Cardiac muscle cell (in vitro differentiated cells and primary cell): Measurements from ENCODE around the gene CCSER1. TPM values are rescaled to one million over a fixed set of nuclear protein-coding genes. Genes with fewer than 3 reads are reported as not detected.

Experiments used
- DNase-seq, 2 donors: peaks; one replicate each; pipeline versions ENCODE4 v3.0.0 to v3.0.0-alpha.2; 2010 to 2017; ENCODE audit warnings: low read depth in 1 of 2, low spot score in 1 of 2
- H3K27ac ChIP-seq: fragments of 200-600 bp; sonication (generic); 2 replicates; pipeline ENCODE4 v1.5.1; 2016
- H3K27me3 ChIP-seq: fragments of 200-600 bp; sonication (generic); 2 replicates; pipeline ENCODE4 v1.6.0; 2016; ENCODE audit warnings: control low read depth
- H3K36me3 ChIP-seq: fragments of 200-600 bp; sonication (generic); 2 replicates; pipeline ENCODE4 v1.5.1; 2016; ENCODE audit warnings: control low read depth
- H3K4me1 ChIP-seq: fragments of 200-600 bp; sonication (generic); 2 replicates; pipeline ENCODE4 v1.8.1; 2017; ENCODE audit warnings: low read depth, mild to moderate bottlenecking, mixed run types
- H3K4me3 ChIP-seq: fragments of 200-600 bp; sonication (generic); 2 replicates; pipeline ENCODE4 v1.5.1; 2016; ENCODE audit warnings: mild to moderate bottlenecking
- H3K9me3 ChIP-seq: fragments of 200-600 bp; sonication (generic); 2 replicates; pipeline ENCODE4 v1.5.1; 2017; ENCODE audit warnings: low read depth, mild to moderate bottlenecking, control low read depth
- polyA plus RNA-seq: library from polyadenylated mRNA; unstranded; fragments of >200 nt; fragmentation: Nextera tagmentation; extraction: Ambion mirVana; gene quantifications from 2 replicates; pipeline ENCODE4 v1.2.1, GENCODE V29; 2016
- total RNA-seq: library from RNA; depleted of rRNA; stranded (reverse); fragments of >200 nt; gene quantifications from 2 replicates; pipeline ENCODE4 v1.2.3, GENCODE V29; 2016
- TF ChIP-seq, protein P1 (sequence below): IDR thresholded peaks from 2 replicates; pipeline ENCODE4 v1.5.1; 2012; ENCODE audit warnings: low read depth, mild to moderate bottlenecking, low read length

CCSER1 gene
- total and polyA plus RNA-seq, 2 experiments from 2014 or later, result 0.77 to 3.6 TPM

DNA sequence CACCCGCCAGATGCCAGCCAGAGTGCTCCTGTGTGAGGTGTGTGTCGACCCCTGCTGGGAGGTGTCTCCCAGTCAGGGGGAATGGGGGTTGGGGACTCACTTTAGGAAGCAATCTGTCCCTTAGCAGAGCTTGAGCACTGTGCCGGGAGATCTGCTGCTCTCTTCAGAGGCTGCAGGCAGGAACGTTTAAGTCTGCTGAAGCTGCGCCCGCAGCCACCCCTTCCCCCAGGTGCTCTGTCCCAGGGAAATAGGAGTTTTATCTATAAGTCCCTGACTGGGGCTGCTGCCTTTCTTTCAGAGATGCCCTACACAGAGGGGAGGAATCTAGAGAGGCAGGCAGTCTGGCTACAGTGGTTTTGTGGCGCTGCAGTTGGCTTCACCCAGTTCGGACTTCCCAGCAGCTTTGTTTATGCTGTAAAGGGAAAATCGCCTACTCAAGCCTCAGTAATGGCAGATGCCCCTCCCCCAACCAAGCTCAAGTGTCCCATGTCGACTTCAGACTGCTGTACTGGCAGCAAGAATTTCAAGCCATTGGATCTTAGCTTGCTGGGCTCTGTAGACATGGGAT, 80.8 kb downstream of the CCSER1 start:
- Histone ChIP-seq H3K4me1 (no peaks in the 10 kb centered on the region), H3K4me3 (no peak overlapping the region), H3K27ac (no peak overlapping the region), H3K9me3 (no peaks in the 10 kb centered on the region), H3K36me3 (no peaks in the 10 kb centered on the region), H3K27me3 (no peaks in the 10 kb centered on the region)
- TF ChIP-seq, protein P1, sequence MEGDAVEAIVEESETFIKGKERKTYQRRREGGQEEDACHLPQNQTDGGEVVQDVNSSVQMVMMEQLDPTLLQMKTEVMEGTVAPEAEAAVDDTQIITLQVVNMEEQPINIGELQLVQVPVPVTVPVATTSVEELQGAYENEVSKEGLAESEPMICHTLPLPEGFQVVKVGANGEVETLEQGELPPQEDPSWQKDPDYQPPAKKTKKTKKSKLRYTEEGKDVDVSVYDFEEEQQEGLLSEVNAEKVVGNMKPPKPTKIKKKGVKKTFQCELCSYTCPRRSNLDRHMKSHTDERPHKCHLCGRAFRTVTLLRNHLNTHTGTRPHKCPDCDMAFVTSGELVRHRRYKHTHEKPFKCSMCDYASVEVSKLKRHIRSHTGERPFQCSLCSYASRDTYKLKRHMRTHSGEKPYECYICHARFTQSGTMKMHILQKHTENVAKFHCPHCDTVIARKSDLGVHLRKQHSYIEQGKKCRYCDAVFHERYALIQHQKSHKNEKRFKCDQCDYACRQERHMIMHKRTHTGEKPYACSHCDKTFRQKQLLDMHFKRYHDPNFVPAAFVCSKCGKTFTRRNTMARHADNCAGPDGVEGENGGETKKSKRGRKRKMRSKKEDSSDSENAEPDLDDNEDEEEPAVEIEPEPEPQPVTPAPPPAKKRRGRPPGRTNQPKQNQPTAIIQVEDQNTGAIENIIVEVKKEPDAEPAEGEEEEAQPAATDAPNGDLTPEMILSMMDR, result no peak
- no peak for DNase-seq

DNA sequence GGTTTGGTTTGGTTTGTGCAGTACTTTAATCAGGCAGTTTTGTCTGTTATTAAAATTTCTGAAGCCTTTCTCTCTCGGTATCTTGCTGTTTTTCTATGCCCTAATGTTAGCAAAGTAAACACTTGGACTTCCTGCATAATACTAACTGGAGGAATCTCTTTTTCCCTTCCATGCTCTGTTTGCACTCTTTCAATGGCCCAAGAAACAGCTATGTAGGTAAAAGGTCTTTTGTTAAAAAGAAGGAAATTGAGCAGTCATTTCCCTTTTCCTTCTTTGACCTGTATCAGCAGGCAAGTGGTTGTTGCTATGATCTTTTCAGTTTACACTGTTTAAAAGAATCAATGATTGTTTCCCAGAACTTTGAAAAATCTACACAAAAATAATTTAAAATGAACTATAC, 82.7 kb downstream of the CCSER1 start:
- TF ChIP-seq, protein P1, result no peak
- Histone ChIP-seq H3K9me3 (no peaks in the 10 kb centered on the region), H3K27me3 (no peaks in the 10 kb centered on the region), H3K4me1 (no peaks in the 10 kb centered on the region), H3K27ac (no peak overlapping the region), H3K4me3 (no peak overlapping the region), H3K36me3 (no peaks in the 10 kb centered on the region)
- peak in 1 of 2 donors; percentile 6 for DNase-seq

DNA sequence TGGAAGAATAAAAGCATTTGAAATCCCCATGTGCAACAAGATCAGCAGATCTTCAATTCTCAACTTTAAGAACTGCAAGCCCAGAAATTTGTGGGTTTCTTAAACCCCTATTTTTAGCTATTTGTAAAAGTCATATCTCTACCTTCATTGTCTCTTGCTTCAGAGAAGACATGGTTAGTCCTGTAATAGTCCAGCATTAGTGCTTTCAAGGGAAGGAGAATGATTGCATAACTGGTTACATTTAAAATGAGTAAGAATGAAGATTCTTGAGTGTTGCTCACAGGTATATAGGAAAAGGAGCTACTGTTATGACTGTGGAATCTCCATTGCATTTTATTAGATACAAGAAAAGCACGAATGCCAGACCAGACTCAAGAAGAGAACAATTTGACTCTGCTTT, 84.0 kb downstream of the CCSER1 start:
- Histone ChIP-seq H3K4me3 (no peak overlapping the region), H3K36me3 (no peaks in the 10 kb centered on the region), H3K27me3 (no peaks in the 10 kb centered on the region), H3K4me1 (no peaks in the 10 kb centered on the region), H3K27ac (no peak overlapping the region), H3K9me3 (no peaks in the 10 kb centered on the region)
- TF ChIP-seq, protein P1, result no peak
- DNase-seq, result no peak

DNA sequence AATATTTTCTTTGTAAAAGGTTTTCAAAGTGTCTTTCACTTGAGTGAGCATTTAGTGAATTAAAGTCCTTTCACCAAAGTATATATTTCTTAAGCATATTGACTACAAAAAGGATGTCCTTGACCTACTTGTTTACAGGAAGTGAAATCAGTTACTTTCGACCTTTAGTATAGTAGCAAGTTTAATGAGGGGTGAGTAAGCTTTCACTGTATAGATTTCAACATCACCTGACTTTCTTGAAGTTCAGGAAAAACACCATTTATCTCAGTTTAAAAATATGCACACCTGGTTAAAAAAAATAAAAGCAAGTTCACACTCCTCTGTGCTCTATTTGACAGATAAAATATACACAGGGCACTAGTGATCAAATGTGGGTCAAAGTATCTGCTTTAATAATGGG, 88.1 kb downstream of the CCSER1 start:
- Histone ChIP-seq H3K9me3 (no peaks in the 10 kb centered on the region), H3K4me3 (no peak overlapping the region), H3K36me3 (no peaks in the 10 kb centered on the region), H3K27ac (no peak overlapping the region), H3K27me3 (no peaks in the 10 kb centered on the region), H3K4me1 (no peaks in the 10 kb centered on the region)
- TF ChIP-seq, protein P1, result no peak
- DNase-seq, result no peak

DNA sequence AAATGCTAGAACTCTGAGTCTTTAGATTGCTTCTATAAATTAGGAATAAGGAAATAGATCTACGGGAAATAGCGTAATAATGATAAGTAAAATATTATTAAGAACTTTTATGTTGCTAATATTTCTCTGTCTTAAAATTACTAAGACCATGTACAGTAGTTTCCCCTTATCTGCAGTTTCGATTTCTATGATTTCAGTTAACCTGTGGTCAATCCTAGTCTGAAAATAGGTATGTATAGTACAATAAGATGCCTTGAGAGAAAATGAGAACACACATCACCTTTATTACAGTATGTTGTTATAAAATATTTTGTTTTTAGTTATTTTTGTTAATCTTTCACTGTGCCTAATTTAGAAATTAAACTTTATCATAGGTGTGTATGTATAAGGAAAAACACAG, 92.6 kb downstream of the CCSER1 start:
- Histone ChIP-seq H3K27me3 (no peaks in the 10 kb centered on the region), H3K36me3 (no peaks in the 10 kb centered on the region), H3K27ac (no peak overlapping the region), H3K9me3 (no peaks in the 10 kb centered on the region), H3K4me3 (no peak overlapping the region), H3K4me1 (no peaks in the 10 kb centered on the region)
- DNase-seq, result no peak
- TF ChIP-seq, protein P1, result no peak
